Endothelial cell of umbilical vein (primary cell): ENCODE measurements around the gene PSMA3. TPM values are rescaled to one million over a fixed set of nuclear protein-coding genes. Genes with fewer than 3 reads are reported as not detected.

Experiments used
- BruUV-seq: library from RNA; stranded (reverse); fragments of 400-500 nt; replicated peaks from 2 replicates; lab custom pipeline; 2021; lab: Mats Ljungman, UMichigan
- CTCF ChIA-PET: fragments of 300-600, 350-600 bp; sonication (Branson Sonifier 250); formaldehyde crosslinking; loops from one replicate; lab custom pipeline; 2021; ENCODE audit warnings: antibody characterized with exemption, inconsistent platforms; lab: Charles Lee
- POLR2A ChIA-PET: fragments of 300-600, 350-600 bp; sonication (Branson Sonifier 250); formaldehyde crosslinking; loops from one replicate; lab custom pipeline; 2021; ENCODE audit warnings: antibody characterized with exemption, inconsistent platforms; lab: Charles Lee
- DNase-seq: peaks from one replicate; pipeline ENCODE4 v3.0.0-alpha.2; 2011; ENCODE audit warnings: low read depth, low spot score
- FAIRE-seq: peaks from 2 replicates; lab custom pipeline; 2011; peaks lifted over from hg19 to GRCh38; lab: Jason Lieb, UNC
- H2AFZ ChIP-seq: 2 replicates; pipeline ENCODE4 v1.6.0; 2012; ENCODE audit warnings: low read depth, low read length, control low read depth, inconsistent platforms
- H3K27ac ChIP-seq: 2 replicates; pipeline ENCODE4 v1.5.1; 2011; ENCODE audit warnings: low read depth, mild to moderate bottlenecking, control low read depth, low read length, moderate library complexity; ENCODE audit not compliant: insufficient read depth
- H3K27me3 ChIP-seq, 2 experiments: 2 replicates each; pipeline versions ENCODE4 v1.6.0 to v1.6.1; 2011; ENCODE audit warnings: low read length in 2 of 2, mixed read lengths in 1 of 2; ENCODE audit not compliant: control insufficient read depth in 2 of 2, insufficient read depth in 2 of 2
- H3K36me3 ChIP-seq, 2 experiments: 2 replicates in 1 of 2; 3 replicates in 1 of 2; pipeline ENCODE4 v1.5.1; 2011; ENCODE audit warnings: low read length in 2 of 2, mild to moderate bottlenecking in 1 of 2, moderate library complexity in 1 of 2; ENCODE audit not compliant: control insufficient read depth in 2 of 2, insufficient read depth in 2 of 2; ENCODE audit errors: extremely low read depth in 1 of 2
- H3K4me1 ChIP-seq: 3 replicates; pipeline ENCODE4 v1.5.1; 2011; ENCODE audit warnings: mild to moderate bottlenecking, low read length; ENCODE audit not compliant: control insufficient read depth, insufficient read depth; ENCODE audit errors: extremely low read depth
- H3K4me2 ChIP-seq: 2 replicates; pipeline ENCODE4 v1.6.1; 2011; ENCODE audit warnings: low read length, control low read depth, mixed read lengths; ENCODE audit not compliant: insufficient read depth
- H3K4me3 ChIP-seq, 3 experiments: fragments of 200-600 bp in 1 of 3; sonication (generic), shearing (Covaris generic) in 1 of 3; replicated peaks in 1 of 3; 2 replicates each; pipeline ENCODE4 v1.5.1; 2011 to 2016; ENCODE audit warnings: control low read depth in 3 of 3, low read length in 3 of 3, mild to moderate bottlenecking in 2 of 3, inconsistent platforms in 1 of 3, low read depth in 1 of 3, moderate library complexity in 1 of 3; ENCODE audit not compliant: insufficient read depth in 1 of 3
- H3K79me2 ChIP-seq: 2 replicates; pipeline ENCODE4 v1.6.0; 2012; ENCODE audit warnings: low read length, inconsistent platforms; ENCODE audit not compliant: control insufficient read depth, insufficient read depth
- H3K9ac ChIP-seq: replicated peaks from 2 replicates; pipeline ENCODE3; 2011; ENCODE audit warnings: low read length, control low read depth; ENCODE audit not compliant: insufficient read depth; ENCODE audit errors: extremely low read depth
- H3K9me1 ChIP-seq: replicated peaks from 3 replicates; pipeline ENCODE4 v1.6.0; 2011; ENCODE audit warnings: mild to moderate bottlenecking, low read length; ENCODE audit not compliant: control insufficient read depth, insufficient read depth; ENCODE audit errors: extremely low read depth
- H3K9me3 ChIP-seq: replicated peaks from 2 replicates; pipeline ENCODE4 v1.5.1; 2012; ENCODE audit warnings: low read length, inconsistent platforms; ENCODE audit not compliant: control insufficient read depth, insufficient read depth
- H4K20me1 ChIP-seq: replicated peaks from 2 replicates; pipeline ENCODE3; 2011; ENCODE audit warnings: mild to moderate bottlenecking, low read length; ENCODE audit not compliant: control insufficient read depth, insufficient read depth; ENCODE audit errors: extremely low read depth
- FOS ChIP-seq: IDR thresholded peaks from 2 replicates; pipeline ENCODE4 v1.6.1; 2011; ENCODE audit warnings: mild to moderate bottlenecking, low read length, moderate library complexity, borderline replicate concordance; ENCODE audit not compliant: insufficient read depth
- GATA2 ChIP-seq: IDR thresholded peaks from 2 replicates; pipeline ENCODE4 v1.7.0; 2011; ENCODE audit warnings: low read depth, mild to moderate bottlenecking, moderate library complexity, mixed read lengths, low read length; ENCODE audit not compliant: insufficient read length, insufficient read depth
- JUN ChIP-seq: IDR thresholded peaks from 2 replicates; pipeline ENCODE4 v1.6.1; 2011; ENCODE audit warnings: borderline replicate concordance, low read depth; ENCODE audit not compliant: insufficient read length, insufficient read depth
- MYC ChIP-seq: IDR thresholded peaks from one replicate; pipeline ENCODE4 v1.6.1; 2011; ENCODE audit warnings: mild to moderate bottlenecking, low read depth, low read length
- POLR2A ChIP-seq: IDR thresholded peaks from 2 replicates; pipeline ENCODE4 v1.6.1; 2012; ENCODE audit warnings: low read depth, mild to moderate bottlenecking, control low read depth, low read length
- POLR2AphosphoS5 ChIP-seq: IDR thresholded peaks from 2 replicates; pipeline ENCODE4 v1.6.1; 2012; ENCODE audit warnings: low read depth, mild to moderate bottlenecking, control low read depth, low read length, moderate library complexity; ENCODE audit not compliant: insufficient read depth
- dilution Hi-C: fragments of 300-500 bp; cut with MboI; formaldehyde crosslinking; loops from one replicate; pipeline ENCODE4 v1.15.0; 2019; ENCODE audit warnings: low sequenced_read_pairs; ENCODE audit not compliant: extremely low pct_ligation_motif_present
- intact Hi-C: fragments of 100-400 bp; cut with micrococcal nuclease; formaldehyde crosslinking; loops from one replicate; pipeline ENCODE4 v1.10.0; 2022
- polyA plus RNA-seq, 4 experiments: library from polyadenylated mRNA; depleted of rRNA in 3 of 4; stranded (reverse) in 3 of 4; unstranded in 1 of 4; fragments of >200 nt; gene quantifications; 2 replicates each; pipeline versions ENCODE4 v1.2.1 to v1.2.3, GENCODE V29; 2011 to 2012; ENCODE audit warnings: missing spikeins in 1 of 4
- total RNA-seq: library from RNA; stranded (reverse); gene quantifications from 2 replicates; pipeline ENCODE4 v1.2.3, GENCODE V29; 2021
- TF ChIP-seq, protein P1 (sequence below): IDR thresholded peaks from 2 replicates; pipeline ENCODE4 v1.6.1; 2011; ENCODE audit not compliant: insufficient read depth, insufficient read length

PSMA3 gene
- total and polyA plus RNA-seq, 2 donors (not counting 3 experiments of a cell fraction or from before 2014, with no cell fraction given), result 240 to 297 TPM

DNA sequence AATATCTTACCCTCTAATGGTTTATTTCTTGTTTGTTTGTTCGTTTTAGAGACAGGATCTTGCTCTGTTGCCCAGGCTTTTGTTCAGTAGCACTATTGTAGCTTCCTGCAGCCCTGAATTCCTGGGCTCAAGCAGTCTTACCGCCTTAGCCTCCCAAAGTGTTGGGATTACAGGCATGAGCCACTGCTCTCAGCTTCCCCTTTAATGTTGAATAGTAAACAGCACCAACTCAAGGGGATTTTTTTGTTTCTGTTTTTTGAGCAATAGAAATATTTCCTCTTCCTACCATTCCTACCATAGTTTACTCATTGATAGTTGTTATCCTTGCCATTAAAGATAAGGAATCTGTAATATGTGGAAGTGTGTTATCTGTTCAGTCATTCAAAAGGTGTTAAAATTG lies 64.4 kb downstream of the PSMA3 start:
- FAIRE-seq (no peak), DNase-seq (no peak)
- Histone ChIP-seq H3K4me3 (no peak overlapping the region), H3K9me3 (no peaks in the 10 kb centered on the region), H3K4me1 (no peaks in the 10 kb centered on the region), H3K27ac (no peak overlapping the region), H3K4me2 (no peak overlapping the region), H4K20me1 (no peaks in the 10 kb centered on the region), H3K79me2 (no peaks in the 10 kb centered on the region), H3K9me1 (no peaks in the 10 kb centered on the region), H3K36me3 (peaks cover 0 to 6% of the 10 kb centered on the region in 2 experiments), H3K27me3 (no peaks in the 10 kb centered on the region), H2AFZ (no peak overlapping the region), H3K9ac (no peak overlapping the region)
- no peak for TF ChIP-seq GATA2
- TF ChIP-seq FOS, result no peak
- TF ChIP-seq POLR2A, result no peak
- TF ChIP-seq MYC, result no peak
- TF ChIP-seq, protein P1, sequence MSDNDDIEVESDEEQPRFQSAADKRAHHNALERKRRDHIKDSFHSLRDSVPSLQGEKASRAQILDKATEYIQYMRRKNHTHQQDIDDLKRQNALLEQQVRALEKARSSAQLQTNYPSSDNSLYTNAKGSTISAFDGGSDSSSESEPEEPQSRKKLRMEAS, result no peak
- TF ChIP-seq POLR2AphosphoS5, result no peak
- intact Hi-C loops, result no loop called here
- POLR2A ChIA-PET, result no interaction called here
- CTCF ChIA-PET, result no interaction called here
- dilution Hi-C loops, result no loop called here
- BruUV-seq, result no TSS peak

DNA sequence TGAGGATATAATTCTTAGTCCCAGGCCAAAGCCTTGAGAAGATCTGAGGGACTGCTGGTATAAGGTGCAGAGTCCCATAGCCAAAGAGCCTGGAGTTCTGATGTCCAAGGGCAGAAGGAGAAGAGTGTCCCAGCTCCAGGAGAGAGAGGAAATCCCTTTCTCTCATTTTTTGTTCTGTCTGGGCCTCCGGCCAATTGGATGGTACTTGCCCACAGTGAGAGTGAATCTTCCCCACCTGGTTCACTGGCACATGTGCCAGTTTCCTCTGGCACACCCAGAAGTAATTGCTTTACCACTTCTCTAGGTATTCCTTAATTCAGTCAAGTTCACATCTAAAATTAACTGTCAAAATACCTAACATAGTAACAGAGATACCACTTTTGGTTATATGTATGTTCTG lies 69.1 kb downstream of the PSMA3 start:
- Histone ChIP-seq H3K4me2 (no peak overlapping the region), H3K4me3 (no peak overlapping the region), H3K27me3 (no peaks in the 10 kb centered on the region), H2AFZ (no peak overlapping the region), H3K36me3 (no peaks in the 10 kb centered on the region), H4K20me1 (no peaks in the 10 kb centered on the region), H3K9me1 (no peaks in the 10 kb centered on the region), H3K9ac (no peak overlapping the region), H3K27ac (no peak overlapping the region), H3K4me1 (no peaks in the 10 kb centered on the region), H3K9me3 (no peaks in the 10 kb centered on the region), H3K79me2 (no peaks in the 10 kb centered on the region)
- no peak for TF ChIP-seq JUN
- no TSS peak for BruUV-seq
- dilution Hi-C loops (no loop called here), intact Hi-C loops (no loop called here)
- DNase-seq (no peak), FAIRE-seq (no peak)
- CTCF ChIA-PET, result interaction anchor here (0.6 to 1.5 kb wide), 2 partner anchors 9 to 100 kb away, joined by 3 read pairs; no protein-coding TSS in a partner anchor
- POLR2A ChIA-PET, result interaction anchor here (1.0 kb wide), 1 partner anchor 15 kb away, joined by 4 read pairs; the partner anchor contains the start of gene ARID4A
